DOHH2 (cell line): Measurements from ENCODE around the gene MBD5.

Source experiments
- H3F3A ChIP-seq: fragments of 200-600 bp; sonication (generic), shearing (Covaris generic); 2 replicates; pipeline ENCODE4 v1.6.0; 2016; ENCODE audit warnings: antibody characterized with exemption, mild to moderate bottlenecking; ENCODE audit not compliant: control insufficient read depth, insufficient read depth
- H3K27ac ChIP-seq: fragments of 200-600 bp; sonication (generic); 2 replicates; pipeline ENCODE4 v1.5.1; 2014; ENCODE audit warnings: low read depth, mild to moderate bottlenecking, low read length, moderate library complexity
- H3K27me3 ChIP-seq: fragments of 200-600 bp; sonication (generic); 2 replicates; pipeline ENCODE4 v1.6.1; 2014; ENCODE audit warnings: mild to moderate bottlenecking, low read length, mixed read lengths; ENCODE audit not compliant: control insufficient read depth
- H3K36me3 ChIP-seq: fragments of 200-600 bp; sonication (generic); 2 replicates; pipeline ENCODE4 v1.6.1; 2014; ENCODE audit warnings: mild to moderate bottlenecking, low read length, moderate library complexity, mixed read lengths; ENCODE audit not compliant: control insufficient read depth
- H3K4me1 ChIP-seq: fragments of 200-600 bp; sonication (generic); 2 replicates; pipeline ENCODE4 v1.6.1; 2014; ENCODE audit warnings: mild to moderate bottlenecking, low read length, mixed read lengths; ENCODE audit not compliant: control insufficient read depth
- H3K4me2 ChIP-seq: fragments of 200-600 bp; sonication (generic); 2 replicates; pipeline ENCODE4 v1.6.0; 2014; ENCODE audit warnings: mild to moderate bottlenecking, low read length, moderate library complexity
- H3K4me3 ChIP-seq: fragments of 200-600 bp; sonication (generic); 2 replicates; pipeline ENCODE4 v1.5.1; 2014; ENCODE audit warnings: mild to moderate bottlenecking, low read length, mixed read lengths
- H3K79me2 ChIP-seq: fragments of 200-600 bp; sonication (generic); 2 replicates; pipeline ENCODE4 v1.6.1; 2014; ENCODE audit warnings: mild to moderate bottlenecking, low read length, mixed read lengths; ENCODE audit not compliant: control insufficient read depth
- H3K9me2 ChIP-seq: fragments of 200-600 bp; sonication (generic); replicated peaks from 2 replicates; pipeline ENCODE4 v1.6.1; 2014; ENCODE audit warnings: mild to moderate bottlenecking, low read length, mixed read lengths; ENCODE audit not compliant: control insufficient read depth
- H3K9me3 ChIP-seq: fragments of 200-600 bp; sonication (generic); 2 replicates; pipeline ENCODE4 v1.6.1; 2014; ENCODE audit warnings: antibody characterized with exemption, low read length, mixed read lengths; ENCODE audit not compliant: control insufficient read depth, insufficient read depth
- H4K20me1 ChIP-seq: fragments of 200-600 bp; sonication (generic); 2 replicates; pipeline ENCODE4 v1.6.0; 2014; ENCODE audit warnings: low read depth, mild to moderate bottlenecking, antibody characterized with exemption, low read length, moderate library complexity; ENCODE audit not compliant: control insufficient read depth, insufficient read depth
- CTCF ChIP-seq: fragments of 200-600 bp; sonication (generic); IDR thresholded peaks from one replicate; pipeline ENCODE4 v1.5.1; 2014; ENCODE audit warnings: antibody characterized with exemption, mild to moderate bottlenecking, low read depth, low read length; ENCODE audit not compliant: poor library complexity, severe bottlenecking
- EZH2phosphoT487 ChIP-seq: fragments of 200-600 bp; sonication (generic); IDR thresholded peaks from 2 replicates; pipeline ENCODE4 v1.6.1; 2017; ENCODE audit warnings: borderline replicate concordance, mild to moderate bottlenecking, antibody characterized with exemption, low read length, moderate library complexity, mixed read lengths

The MBD5 gene

GRCh38 chr2:148391324-148391723 is 370.4 kb downstream of the MBD5 start:
- H3K4me2 ChIP-seq: no peak overlapping the region

GRCh38 chr2:148402786-148403185 is 381.9 kb downstream of the MBD5 start:
- no peak overlapping the region for H3K4me2 ChIP-seq
- H3F3A ChIP-seq: no peaks in the 10 kb centered on the region
- TF ChIP-seq CTCF: no peak
- TF ChIP-seq EZH2phosphoT487: no peak
- H3K27ac ChIP-seq: no peak overlapping the region
- H3K79me2 ChIP-seq: no peaks in the 10 kb centered on the region
- no peaks in the 10 kb centered on the region for H3K9me3 ChIP-seq
- no peaks in the 10 kb centered on the region for H3K4me1 ChIP-seq
- H3K9me2 ChIP-seq: no peaks in the 10 kb centered on the region
- H4K20me1 ChIP-seq: no peaks in the 10 kb centered on the region
- H3K36me3 ChIP-seq: no peaks in the 10 kb centered on the region
- no peaks in the 10 kb centered on the region for H3K27me3 ChIP-seq
- no peak overlapping the region for H3K4me3 ChIP-seq

More at GRCh38 chr2:148391324-148391723, 370.4 kb downstream of the MBD5 start:
- TF ChIP-seq EZH2phosphoT487 (no peak), CTCF (no peak)
- H3K9me3 ChIP-seq: no peaks in the 10 kb centered on the region
- no peaks in the 10 kb centered on the region for H3K79me2 ChIP-seq
- no peaks in the 10 kb centered on the region for H3K9me2 ChIP-seq
- no peak overlapping the region for H3K4me3 ChIP-seq
- H4K20me1 ChIP-seq: no peaks in the 10 kb centered on the region
- H3K27ac ChIP-seq: no peak overlapping the region
- H3K36me3 ChIP-seq: no peaks in the 10 kb centered on the region
- no peaks in the 10 kb centered on the region for H3K27me3 ChIP-seq
- no peaks in the 10 kb centered on the region for H3K4me1 ChIP-seq
- H3F3A ChIP-seq: no peaks in the 10 kb centered on the region

- H3K9me3 ChIP-seq: peaks cover 6% of the 10 kb centered on the region; the same call in 1 of the 2 replicates
- no peak overlapping the region for H3K4me2 ChIP-seq
- no peaks in the 10 kb centered on the region for H3K27me3 ChIP-seq
- H3K36me3 ChIP-seq: no peaks in the 10 kb centered on the region
- no peaks in the 10 kb centered on the region for H3K4me1 ChIP-seq
- H3K79me2 ChIP-seq: no peaks in the 10 kb centered on the region
- H3K27ac ChIP-seq: no peak overlapping the region
- H3K9me2 ChIP-seq: no peaks in the 10 kb centered on the region
- no peak overlapping the region for H3K4me3 ChIP-seq
- TF ChIP-seq EZH2phosphoT487: no peak
- TF ChIP-seq CTCF: no peak
- no peaks in the 10 kb centered on the region for H3F3A ChIP-seq
- H4K20me1 ChIP-seq: no peaks in the 10 kb centered on the region
Observed at GRCh38 chr2:148410899-148411298, 390.0 kb downstream of the MBD5 start.

GRCh38 chr2:148416248-148416647 is 395.4 kb downstream of the MBD5 start:
- TF ChIP-seq CTCF (no peak), EZH2phosphoT487 (no peak)
- Histone ChIP-seq H3F3A (no peaks in the 10 kb centered on the region), H3K36me3 (no peaks in the 10 kb centered on the region), H3K79me2 (no peaks in the 10 kb centered on the region), H3K27me3 (no peaks in the 10 kb centered on the region), H3K4me3 (no peak overlapping the region), H3K4me2 (no peak overlapping the region), H3K27ac (no peak overlapping the region), H3K4me1 (no peaks in the 10 kb centered on the region), H4K20me1 (no peaks in the 10 kb centered on the region), H3K9me2 (no peaks in the 10 kb centered on the region), H3K9me3 (peaks cover 6% of the 10 kb centered on the region; the same call in 1 of the 2 replicates)
